Fibroblast of lung (primary cell): Measurements from ENCODE around the gene EXOC3. TPM values are rescaled to one million over a fixed set of nuclear protein-coding genes. Genes with fewer than 3 reads are reported as not detected.

Source experiments
- DNase-seq, 2 donors: peaks; one replicate each; pipeline versions ENCODE4 v3.0.0 to v3.0.0-alpha.2; 2010; ENCODE audit warnings: low read depth in 2 of 2
- H2AFZ ChIP-seq: 2 replicates; pipeline ENCODE4 v1.5.1; 2012; ENCODE audit warnings: low read length, control low read depth, inconsistent platforms
- H3K27ac ChIP-seq: 2 replicates; pipeline ENCODE4 v1.5.1; 2011; ENCODE audit warnings: low read length, control low read depth; ENCODE audit not compliant: insufficient read depth
- H3K27me3 ChIP-seq: 2 replicates; pipeline ENCODE4 v1.5.1; 2011; ENCODE audit warnings: mild to moderate bottlenecking, low read length; ENCODE audit not compliant: control insufficient read depth, insufficient read depth
- H3K36me3 ChIP-seq: 2 replicates; pipeline ENCODE4 v1.5.1; 2011; ENCODE audit warnings: low read length; ENCODE audit not compliant: control insufficient read depth, insufficient read depth
- H3K4me1 ChIP-seq: 2 replicates; pipeline ENCODE4 v1.5.1; 2011; ENCODE audit warnings: low read length; ENCODE audit not compliant: control insufficient read depth, insufficient read depth; ENCODE audit errors: extremely low read depth
- H3K4me2 ChIP-seq: 2 replicates; pipeline ENCODE4 v1.5.1; 2011; ENCODE audit warnings: low read length, control low read depth; ENCODE audit not compliant: insufficient read depth; ENCODE audit errors: extremely low read depth
- H3K4me3 ChIP-seq, 4 experiments: fragments of 200-600 bp in 1 of 4; sonication (generic) in 1 of 4; replicated peaks in 1 of 4; 2 replicates each; pipeline ENCODE4 v1.5.1; 2011 to 2016; ENCODE audit warnings: low read length in 4 of 4, low read depth in 3 of 4, mild to moderate bottlenecking in 3 of 4, control low read depth in 2 of 4, inconsistent platforms in 1 of 4, mixed read lengths in 1 of 4; ENCODE audit not compliant: insufficient read depth in 1 of 4; ENCODE audit errors: control extremely low read depth in 1 of 4
- H3K79me2 ChIP-seq: 2 replicates; pipeline ENCODE4 v1.5.1; 2012; ENCODE audit warnings: mild to moderate bottlenecking, low read length, inconsistent platforms; ENCODE audit not compliant: control insufficient read depth, insufficient read depth
- H3K9ac ChIP-seq: 2 replicates; pipeline ENCODE4 v1.5.1; 2011; ENCODE audit warnings: mild to moderate bottlenecking, low read length, control low read depth; ENCODE audit not compliant: insufficient read depth
- H3K9me3 ChIP-seq: 2 replicates; pipeline ENCODE4 v1.5.1; 2012; ENCODE audit warnings: low read depth, low read length; ENCODE audit not compliant: control insufficient read depth, insufficient read depth
- H4K20me1 ChIP-seq: 2 replicates; pipeline ENCODE4 v1.5.1; 2011; ENCODE audit warnings: low read length; ENCODE audit not compliant: control insufficient read depth, insufficient read depth; ENCODE audit errors: extremely low read depth
- CTCF ChIP-seq, 2 donors: IDR thresholded peaks in 1 of 2; conservative IDR thresholded peaks in 1 of 2; 1 replicate in 1 of 2; 2 replicates in 1 of 2; pipeline ENCODE4 v1.5.1; 2011 to 2012; ENCODE audit warnings: low read length in 2 of 2, control low read depth in 1 of 2, inconsistent platforms in 1 of 2, low read depth in 1 of 2, mild to moderate bottlenecking in 1 of 2
- EZH2 ChIP-seq: IDR thresholded peaks from 2 replicates; pipeline ENCODE4 v1.5.1; 2012; ENCODE audit warnings: low read length, control low read depth, mild to moderate bottlenecking; ENCODE audit errors: missing control alignments
- polyA plus RNA-seq, 2 donors: library from polyadenylated mRNA; depleted of rRNA in 1 of 2; stranded (reverse) in 1 of 2; unstranded in 1 of 2; fragments of >200 nt; gene quantifications; 2 replicates each; pipeline ENCODE4 v1.2.1, GENCODE V29; 2011 to 2012; ENCODE audit warnings: missing spikeins in 1 of 2
- total RNA-seq: library from RNA; depleted of rRNA; stranded (reverse); fragments of >200 nt; gene quantifications from 2 replicates; pipeline ENCODE4 v1.2.1, GENCODE V29; 2014

The EXOC3 gene
- total and polyA plus RNA-seq, 2 donors (not counting 1 experiment from before 2014, with no cell fraction given), result 19.9 to 34.5 TPM

- Histone ChIP-seq H3K4me3 (no peak overlapping the region), H3K4me2 (no peak overlapping the region), H3K9me3 (no peaks in the 10 kb centered on the region), H3K36me3 (no peaks in the 10 kb centered on the region), H2AFZ (no peak overlapping the region), H3K9ac (no peak overlapping the region), H3K27ac (no peak overlapping the region), H3K79me2 (no peaks in the 10 kb centered on the region), H3K4me1 (no peaks in the 10 kb centered on the region), H4K20me1 (no peaks in the 10 kb centered on the region), H3K27me3 (peaks cover 11% of the 10 kb centered on the region)
- no peak for DNase-seq
- TF ChIP-seq CTCF (conservative IDR thresholded peaks at IDR 0.05 in 1 of 2, IDR thresholded peaks at IDR 0.05 in 1 of 2; ENCODE audit: low read depth in 1 of 2, low read length in 2 of 2) (no peak), EZH2 (no peak)
Measured at GRCh38 chr5:497871-498509, 55.0 kb downstream of the EXOC3 start.

- H3K4me1 ChIP-seq, result no peaks in the 10 kb centered on the region
- H3K9ac ChIP-seq, result no peak overlapping the region
- no peaks in the 10 kb centered on the region for H3K36me3 ChIP-seq
- H3K27ac ChIP-seq, result no peak overlapping the region
- H4K20me1 ChIP-seq, result no peaks in the 10 kb centered on the region
- H3K4me2 ChIP-seq, result no peak overlapping the region
- H3K27me3 ChIP-seq, result peaks cover 11% of the 10 kb centered on the region
- no peak for DNase-seq
- H3K79me2 ChIP-seq, result no peaks in the 10 kb centered on the region
- H2AFZ ChIP-seq, result no peak overlapping the region
- H3K4me3 ChIP-seq, result no peak overlapping the region
- TF ChIP-seq CTCF (conservative IDR thresholded peaks at IDR 0.05 in 1 of 2, IDR thresholded peaks at IDR 0.05 in 1 of 2; ENCODE audit: low read depth in 1 of 2, low read length in 2 of 2), result no peak
- TF ChIP-seq EZH2, result no peak
- H3K9me3 ChIP-seq, result no peaks in the 10 kb centered on the region
Measured at GRCh38 chr5:499233-500209, 56.5 kb downstream of the EXOC3 start.

- no peak overlapping the region for H3K27ac ChIP-seq
- TF ChIP-seq EZH2, result no peak
- TF ChIP-seq CTCF (conservative IDR thresholded peaks at IDR 0.05 in 1 of 2, IDR thresholded peaks at IDR 0.05 in 1 of 2; ENCODE audit: low read depth in 1 of 2, low read length in 2 of 2), result no peak
- no peaks in the 10 kb centered on the region for H3K4me1 ChIP-seq
- H3K4me3 ChIP-seq, result no peak overlapping the region
- no peaks in the 10 kb centered on the region for H3K9me3 ChIP-seq
- DNase-seq, result no peak
- no peaks in the 10 kb centered on the region for H3K36me3 ChIP-seq
- H3K4me2 ChIP-seq, result no peak overlapping the region
- no peaks in the 10 kb centered on the region for H4K20me1 ChIP-seq
- H3K27me3 ChIP-seq, result peaks cover 11% of the 10 kb centered on the region
- H2AFZ ChIP-seq, result no peak overlapping the region
- H3K79me2 ChIP-seq, result no peaks in the 10 kb centered on the region
- H3K9ac ChIP-seq, result no peak overlapping the region
Measured at GRCh38 chr5:500491-500890, 57.5 kb downstream of the EXOC3 start.
